ENCODE data around the gene SRRM4.

The SRRM4 gene

DNA sequence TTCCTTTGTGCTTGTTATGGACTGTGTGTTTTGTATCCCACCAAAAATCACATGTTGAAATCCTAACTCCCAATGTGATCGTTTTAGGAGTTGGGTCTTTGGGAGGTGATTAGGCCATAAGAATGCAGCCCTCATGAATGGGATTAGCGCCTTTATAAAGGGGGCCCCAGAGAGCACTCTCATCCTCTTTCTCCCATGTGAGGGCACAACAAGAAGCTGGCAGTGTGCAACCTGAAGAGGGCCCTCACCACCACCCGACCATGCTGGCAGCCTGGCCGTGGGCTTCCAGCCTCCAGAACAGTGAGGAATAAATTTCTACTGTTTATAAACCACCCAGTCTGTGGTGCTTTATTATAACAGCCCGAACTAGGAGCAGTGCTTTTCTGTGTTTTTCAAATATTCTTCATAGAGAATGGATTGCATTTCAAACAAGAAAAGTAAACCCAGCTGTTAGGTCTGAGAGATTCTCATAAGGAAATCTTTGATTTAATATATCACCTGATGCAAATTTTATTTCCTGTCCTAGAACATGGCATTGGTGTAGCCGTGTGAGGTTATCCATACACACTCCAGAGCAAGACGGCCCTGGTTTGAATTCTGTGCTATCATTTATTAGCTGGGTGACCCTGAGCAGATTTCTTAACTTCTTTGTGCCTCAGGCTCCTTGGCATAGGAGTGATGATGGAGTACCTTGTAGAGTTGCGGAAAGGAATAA, 225.2 kb downstream of the SRRM4 start:
- DNase-seq = no peak

DNA sequence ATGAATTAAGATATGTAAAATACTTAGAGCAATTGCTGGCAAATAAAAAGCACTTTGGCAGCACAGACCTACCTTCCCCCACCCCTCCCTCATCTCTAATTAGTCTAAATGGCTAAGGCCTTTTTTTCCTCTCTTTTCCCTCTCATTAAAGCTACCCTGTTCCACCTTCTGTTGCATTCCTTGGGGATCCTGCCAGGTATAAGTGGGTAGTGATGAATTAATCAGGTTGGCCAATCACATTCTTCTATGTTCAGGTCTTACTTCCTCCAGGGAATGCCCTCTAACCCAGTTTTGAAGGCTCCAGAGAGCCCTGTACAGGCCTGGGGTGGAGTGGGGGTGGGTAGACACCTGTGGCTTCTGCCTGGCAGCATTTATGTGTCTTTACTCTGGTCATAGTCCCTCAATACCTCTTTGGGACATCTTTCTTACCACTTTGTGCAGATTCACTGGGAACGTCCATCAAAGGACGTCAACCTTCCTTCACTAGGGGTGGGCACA, 225.8 kb downstream of the SRRM4 start:
- DNase-seq = no peak

DNA sequence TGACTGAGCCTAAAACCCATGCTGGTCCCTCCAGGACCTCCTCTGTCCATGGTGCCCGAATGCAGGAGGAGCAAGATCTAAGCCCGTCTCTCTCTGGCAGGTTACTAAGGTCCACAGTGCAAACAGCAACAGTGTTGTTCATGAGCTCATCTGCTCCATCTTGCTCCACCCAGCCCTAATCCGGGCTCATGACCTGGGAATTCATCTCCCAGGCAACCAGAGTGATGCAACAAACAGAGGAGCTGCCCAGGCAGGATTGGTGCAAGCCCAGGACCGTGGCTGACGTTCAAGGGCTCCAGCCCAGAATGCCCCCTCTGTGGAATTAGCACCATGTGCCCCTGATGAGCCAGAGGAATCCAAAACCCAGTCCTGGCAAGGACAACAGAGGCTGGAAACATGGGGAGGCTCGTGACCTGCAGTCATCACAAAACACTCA, 227.3 kb downstream of the SRRM4 start:
- no peak for DNase-seq

DNA sequence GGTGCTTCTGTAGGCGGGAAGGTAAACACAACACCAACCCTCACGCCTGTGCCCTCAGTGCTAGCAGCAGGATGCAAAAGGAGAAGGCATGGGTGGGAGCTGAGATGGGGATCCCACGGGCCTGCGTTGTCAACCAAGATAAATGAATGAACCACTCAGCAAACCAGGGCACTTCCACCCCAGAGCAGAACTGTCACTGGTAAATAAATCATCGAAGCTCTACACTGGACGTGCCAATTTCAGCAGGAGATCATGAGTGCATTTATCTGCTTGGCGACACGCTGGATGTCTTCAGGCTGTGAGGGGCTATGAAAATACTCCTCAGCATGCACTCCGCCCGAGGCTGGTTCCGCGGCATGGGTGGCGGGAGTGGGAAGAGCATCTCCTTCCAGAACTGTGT, 230.5 kb downstream of the SRRM4 start:
- no peak for DNase-seq

Data from activated T-cell treated with anti-CD3 and anti-CD28 coated beads, Interleukin-2, amount 50 U/mL, for 48 hours (primary cell).